Measurements from ENCODE around the gene DNER.

GRCh38 chr2:229712136-229712535 is 2.2 kb downstream of the DNER start:
- TF ChIP-seq SP1 (CRISPR knock-in tag; conservative IDR thresholded peaks at IDR 0.05) (no peak), MXD4 (CRISPR knock-in tag; IDR thresholded peaks at IDR 0.05; ENCODE audit: borderline replicate concordance) (no peak), FOXP1 (CRISPR knock-in tag; IDR thresholded peaks at IDR 0.05; ENCODE audit: borderline replicate concordance) (no peak), FOXJ3 (CRISPR knock-in tag; IDR thresholded peaks at IDR 0.05; ENCODE audit: borderline replicate concordance) (no peak), GABPB1 (CRISPR knock-in tag; IDR thresholded peaks at IDR 0.05) (no peak), IRF2 (CRISPR knock-in tag; IDR thresholded peaks at IDR 0.05; ENCODE audit: borderline replicate concordance, low read depth) (no peak)
- TF ChIP-seq, protein P1, sequence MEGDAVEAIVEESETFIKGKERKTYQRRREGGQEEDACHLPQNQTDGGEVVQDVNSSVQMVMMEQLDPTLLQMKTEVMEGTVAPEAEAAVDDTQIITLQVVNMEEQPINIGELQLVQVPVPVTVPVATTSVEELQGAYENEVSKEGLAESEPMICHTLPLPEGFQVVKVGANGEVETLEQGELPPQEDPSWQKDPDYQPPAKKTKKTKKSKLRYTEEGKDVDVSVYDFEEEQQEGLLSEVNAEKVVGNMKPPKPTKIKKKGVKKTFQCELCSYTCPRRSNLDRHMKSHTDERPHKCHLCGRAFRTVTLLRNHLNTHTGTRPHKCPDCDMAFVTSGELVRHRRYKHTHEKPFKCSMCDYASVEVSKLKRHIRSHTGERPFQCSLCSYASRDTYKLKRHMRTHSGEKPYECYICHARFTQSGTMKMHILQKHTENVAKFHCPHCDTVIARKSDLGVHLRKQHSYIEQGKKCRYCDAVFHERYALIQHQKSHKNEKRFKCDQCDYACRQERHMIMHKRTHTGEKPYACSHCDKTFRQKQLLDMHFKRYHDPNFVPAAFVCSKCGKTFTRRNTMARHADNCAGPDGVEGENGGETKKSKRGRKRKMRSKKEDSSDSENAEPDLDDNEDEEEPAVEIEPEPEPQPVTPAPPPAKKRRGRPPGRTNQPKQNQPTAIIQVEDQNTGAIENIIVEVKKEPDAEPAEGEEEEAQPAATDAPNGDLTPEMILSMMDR (IDR thresholded peaks at IDR 0.05): no peak
- TF ChIP-seq, protein P2, sequence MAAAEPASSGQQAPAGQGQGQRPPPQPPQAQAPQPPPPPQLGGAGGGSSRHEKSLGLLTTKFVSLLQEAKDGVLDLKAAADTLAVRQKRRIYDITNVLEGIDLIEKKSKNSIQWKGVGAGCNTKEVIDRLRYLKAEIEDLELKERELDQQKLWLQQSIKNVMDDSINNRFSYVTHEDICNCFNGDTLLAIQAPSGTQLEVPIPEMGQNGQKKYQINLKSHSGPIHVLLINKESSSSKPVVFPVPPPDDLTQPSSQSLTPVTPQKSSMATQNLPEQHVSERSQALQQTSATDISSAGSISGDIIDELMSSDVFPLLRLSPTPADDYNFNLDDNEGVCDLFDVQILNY (CRISPR knock-in tag; IDR thresholded peaks at IDR 0.05): no peak

Measured in WTC11 (cell line).